ENCODE measurements around the gene POU1F1. TPM values are rescaled to one million over a fixed set of nuclear protein-coding genes. Genes with fewer than 3 reads are reported as not detected.

POU1F1 gene
- total RNA-seq, 1 donor: not detected

GRCh38 chr3:87317779-87318178 is 41.4 kb upstream of the POU1F1 start:
- DNase-seq (ENCODE audit: insufficient read length, low spot score, missing footprints): no peak

GRCh38 chr3:87313641-87314040 is 37.3 kb upstream of the POU1F1 start:
- Histone ChIP-seq H3K36me3 (ENCODE audit: insufficient read depth, low read length) (no peaks in the 10 kb centered on the region), H3K79me2 (ENCODE audit: insufficient read depth, low read length) (no peaks in the 10 kb centered on the region), H2AFZ (ENCODE audit: low read length) (no peak overlapping the region), H3K4me2 (ENCODE audit: insufficient read depth, low read length) (no peak overlapping the region), H3K4me3 (ENCODE audit: insufficient read depth, low read length) (no peak overlapping the region), H3K9me3 (ENCODE audit: low read depth, low read length) (no peaks in the 10 kb centered on the region), H3K4me1 (ENCODE audit: insufficient read depth, low read length) (peaks cover 9% of the 10 kb centered on the region), H4K20me1 (ENCODE audit: insufficient read depth, low read length) (no peaks in the 10 kb centered on the region), H3K27me3 (ENCODE audit: insufficient read depth, low read length) (no peaks in the 10 kb centered on the region), H3K27ac (ENCODE audit: low read depth, low read length) (no peak overlapping the region)
- no peak for TF ChIP-seq CTCF (IDR thresholded peaks at IDR 0.05; ENCODE audit: extremely low read depth, low read depth, low read length)
- DNase-seq (ENCODE audit: insufficient read length, low spot score, missing footprints): no peak

More at GRCh38 chr3:87317779-87318178, 41.4 kb upstream of the POU1F1 start:
- Histone ChIP-seq H3K9me3 (ENCODE audit: low read depth, low read length) (no peaks in the 10 kb centered on the region), H3K36me3 (ENCODE audit: insufficient read depth, low read length) (no peaks in the 10 kb centered on the region), H3K27me3 (ENCODE audit: insufficient read depth, low read length) (no peaks in the 10 kb centered on the region), H3K4me3 (ENCODE audit: insufficient read depth, low read length) (no peak overlapping the region), H4K20me1 (ENCODE audit: insufficient read depth, low read length) (no peaks in the 10 kb centered on the region), H3K27ac (ENCODE audit: low read depth, low read length) (no peak overlapping the region), H3K4me2 (ENCODE audit: insufficient read depth, low read length) (no peak overlapping the region), H3K4me1 (ENCODE audit: insufficient read depth, low read length) (peaks cover 10% of the 10 kb centered on the region), H2AFZ (ENCODE audit: low read length) (no peak overlapping the region), H3K79me2 (ENCODE audit: insufficient read depth, low read length) (no peaks in the 10 kb centered on the region)
- no peak for TF ChIP-seq CTCF (IDR thresholded peaks at IDR 0.05; ENCODE audit: extremely low read depth, low read depth, low read length)

GRCh38 chr3:87311309-87311708 is 34.9 kb upstream of the POU1F1 start:
- TF ChIP-seq CTCF (IDR thresholded peaks at IDR 0.05; ENCODE audit: extremely low read depth, low read depth, low read length): no peak
- H3K4me1 ChIP-seq (ENCODE audit: insufficient read depth, low read length): peaks cover 4% of the 10 kb centered on the region
- DNase-seq (ENCODE audit: insufficient read length, low spot score, missing footprints): peak; percentile 88
- H3K4me3 ChIP-seq (ENCODE audit: insufficient read depth, low read length): no peak overlapping the region
- H3K79me2 ChIP-seq (ENCODE audit: insufficient read depth, low read length): no peaks in the 10 kb centered on the region
- no peaks in the 10 kb centered on the region for H4K20me1 ChIP-seq (ENCODE audit: insufficient read depth, low read length)
- no peaks in the 10 kb centered on the region for H3K9me3 ChIP-seq (ENCODE audit: low read depth, low read length)
- H3K36me3 ChIP-seq (ENCODE audit: insufficient read depth, low read length): no peaks in the 10 kb centered on the region
- H3K27ac ChIP-seq (ENCODE audit: low read depth, low read length): no peak overlapping the region
- no peaks in the 10 kb centered on the region for H3K27me3 ChIP-seq (ENCODE audit: insufficient read depth, low read length)
- no peak overlapping the region for H3K4me2 ChIP-seq (ENCODE audit: insufficient read depth, low read length)
- peak overlapping the region; percentile 31 for H2AFZ ChIP-seq (ENCODE audit: low read length)

GRCh38 chr3:87309601-87310000 is 33.2 kb upstream of the POU1F1 start:
- Histone ChIP-seq H3K4me2 (ENCODE audit: insufficient read depth, low read length) (no peak overlapping the region), H3K9me3 (ENCODE audit: low read depth, low read length) (no peaks in the 10 kb centered on the region), H3K27ac (ENCODE audit: low read depth, low read length) (no peak overlapping the region), H3K4me3 (ENCODE audit: insufficient read depth, low read length) (no peak overlapping the region), H3K36me3 (ENCODE audit: insufficient read depth, low read length) (no peaks in the 10 kb centered on the region), H3K79me2 (ENCODE audit: insufficient read depth, low read length) (no peaks in the 10 kb centered on the region), H4K20me1 (ENCODE audit: insufficient read depth, low read length) (no peaks in the 10 kb centered on the region), H3K27me3 (ENCODE audit: insufficient read depth, low read length) (no peaks in the 10 kb centered on the region), H2AFZ (ENCODE audit: low read length) (no peak overlapping the region), H3K4me1 (ENCODE audit: insufficient read depth, low read length) (peaks cover 4% of the 10 kb centered on the region)
- DNase-seq (ENCODE audit: insufficient read length, low spot score, missing footprints): no peak
- no peak for TF ChIP-seq CTCF (IDR thresholded peaks at IDR 0.05; ENCODE audit: extremely low read depth, low read depth, low read length)
